HepG2 (cell line): ENCODE measurements around the gene ELMO2. TPM values are rescaled to one million over a fixed set of nuclear protein-coding genes. Genes with fewer than 3 reads are reported as not detected.

Experiments used
- CBX1 ChIP-seq: IDR thresholded peaks from one replicate; pipeline ENCODE4 v1.6.1; 2016; ENCODE audit warnings: antibody characterized with exemption, low read depth
- CC2D1A ChIP-seq: sonication (generic); formaldehyde crosslinking; IDR thresholded peaks from 2 replicates; pipeline ENCODE4 v1.8.1; 2023; ENCODE audit warnings: mild to moderate bottlenecking, missing genetic modification reagents
- FOXO1 ChIP-seq: sonication (generic); formaldehyde crosslinking; IDR thresholded peaks from 2 replicates; pipeline ENCODE4 v1.4.0; 2020; ENCODE audit warnings: missing genetic modification reagents
- GZF1 ChIP-seq: sonication (generic); formaldehyde crosslinking; IDR thresholded peaks from 2 replicates; pipeline ENCODE4 v1.5.1; 2020; ENCODE audit warnings: mild to moderate bottlenecking, missing genetic modification reagents
- IRX3 ChIP-seq: sonication (generic); formaldehyde crosslinking; IDR thresholded peaks from 2 replicates; pipeline ENCODE4 v1.8.1; 2023; ENCODE audit warnings: mild to moderate bottlenecking, low read depth, missing genetic modification reagents, borderline replicate concordance
- JUN ChIP-seq: sonication (generic); formaldehyde crosslinking; IDR thresholded peaks from 2 replicates; pipeline ENCODE4 v1.4.0; 2020; ENCODE audit warnings: mild to moderate bottlenecking, missing genetic modification reagents
- MAFG ChIP-seq: sonication (generic); formaldehyde crosslinking; IDR thresholded peaks from 2 replicates; pipeline ENCODE4 v1.5.1; 2020; ENCODE audit warnings: mild to moderate bottlenecking, missing genetic modification reagents
- PREB ChIP-seq: sonication (generic); formaldehyde crosslinking; IDR thresholded peaks from 2 replicates; pipeline ENCODE4 v1.4.0; 2020; ENCODE audit warnings: missing genetic modification reagents
- RFX1 ChIP-seq: fragments of 450-650 bp; IDR thresholded peaks from 2 replicates; pipeline ENCODE4 v1.6.1; 2017
- SRSF1 ChIP-seq: fragments of 200-400 bp; formaldehyde crosslinking; optimal IDR thresholded peaks from 2 replicates; pipeline ENCODE3; 2017; ENCODE audit warnings: mild to moderate bottlenecking, low read depth, low read length, moderate library complexity
- TCF12 ChIP-seq, 2 experiments: fragments of 450-650 bp in 1 of 2; sonication (generic) in 1 of 2; formaldehyde crosslinking in 1 of 2; IDR thresholded peaks; 2 replicates each; pipeline versions ENCODE4 v1.6.1 to v1.8.0; 2017 to 2022; ENCODE audit warnings: antibody characterized with exemption in 1 of 2, mild to moderate bottlenecking in 1 of 2, missing genetic modification reagents in 1 of 2, moderate library complexity in 1 of 2
- XRCC5 ChIP-seq: fragments of 200-400 bp; formaldehyde crosslinking; optimal IDR thresholded peaks from 2 replicates; pipeline ENCODE3; 2017; ENCODE audit warnings: mild to moderate bottlenecking, low read length
- YEATS2 ChIP-seq: sonication (generic); formaldehyde crosslinking; IDR thresholded peaks from 2 replicates; pipeline ENCODE4 v1.4.0; 2020; ENCODE audit warnings: missing genetic modification reagents, borderline replicate concordance
- ZGPAT ChIP-seq: IDR thresholded peaks from 2 replicates; pipeline ENCODE4 v1.6.1; 2016; ENCODE audit warnings: mild to moderate bottlenecking
- ZNF317 ChIP-seq: sonication (generic); formaldehyde crosslinking; IDR thresholded peaks from 2 replicates; pipeline ENCODE4 v1.5.0; 2020; ENCODE audit warnings: mild to moderate bottlenecking, missing genetic modification reagents
- ZNF740 ChIP-seq: sonication (generic); formaldehyde crosslinking; IDR thresholded peaks from 2 replicates; pipeline ENCODE4 v1.4.0; 2020; ENCODE audit warnings: missing genetic modification reagents
- ZNF747 ChIP-seq: sonication (generic); formaldehyde crosslinking; IDR thresholded peaks from 2 replicates; pipeline ENCODE4 v1.8.1; 2023; ENCODE audit warnings: missing genetic modification reagents, mild to moderate bottlenecking, borderline replicate concordance
- ZNF766 ChIP-seq: sonication (generic); formaldehyde crosslinking; IDR thresholded peaks from 2 replicates; pipeline ENCODE4 v1.5.0; 2020; ENCODE audit warnings: missing genetic modification reagents, borderline replicate concordance
- ZNF800 ChIP-seq: sonication (generic); formaldehyde crosslinking; IDR thresholded peaks from 2 replicates; pipeline ENCODE4 v1.4.0; 2020; ENCODE audit warnings: missing genetic modification reagents
- polyA plus RNA-seq, 8 experiments: library from polyadenylated mRNA; depleted of rRNA in 3 of 8; stranded (reverse) in 7 of 8; unstranded in 1 of 8; fragments of >200 nt; fragmentation: Illumina TruSeq in 4 of 8; extraction: Trizol in 4 of 8; gene quantifications; 2 replicates each; pipeline versions ENCODE4 v1.2.1 to v1.2.3, GENCODE V29; 2011 to 2016; ENCODE audit warnings: low read depth in 4 of 8, missing spikeins in 1 of 8, mixed read lengths in 1 of 8; ENCODE audit not compliant: insufficient read depth in 1 of 8
- total RNA-seq, 5 experiments: library from RNA; depleted of rRNA; stranded (reverse); fragments of >200 nt; fragmentation: Illumina TruSeq; extraction: Trizol; gene quantifications; 2 replicates each; pipeline ENCODE4 v1.2.3, GENCODE V29; 2016; ENCODE audit warnings: low read depth in 1 of 5
- TF ChIP-seq, protein P1 (sequence below): sonication (generic); formaldehyde crosslinking; IDR thresholded peaks from 2 replicates; pipeline ENCODE4 v1.9.0; 2021; ENCODE audit warnings: missing genetic modification reagents, borderline replicate concordance

ELMO2 gene
- total and polyA plus RNA-seq, 2 of the 13 experiments (the other 11 are each of a cell fraction or from before 2014, with no cell fraction given) = 30.6 to 35.7 TPM

- TF ChIP-seq SRSF1 = peak; percentile 97
- peak; percentile 95 for TF ChIP-seq YEATS2 (CRISPR knock-in tag)
- no peak; the same call in 1 of the 2 replicates for TF ChIP-seq ZNF800 (CRISPR knock-in tag)
- TF ChIP-seq CBX1 = peak; percentile 43
- TF ChIP-seq ZNF766 = peak; percentile 85
- TF ChIP-seq JUN (CRISPR knock-in tag) = no peak; the same call in 1 of the 2 replicates
- peak; percentile 93 for TF ChIP-seq ZNF317 (CRISPR knock-in tag)
- TF ChIP-seq XRCC5 = peak; percentile 89
- TF ChIP-seq ZGPAT = peak; percentile 100
- peak; percentile 8; the same call in 1 of the 2 replicates for TF ChIP-seq ZNF740
- no peak for TF ChIP-seq PREB
- no peak for TF ChIP-seq TCF12 (IDR thresholded peaks at IDR 0.05)
- TF ChIP-seq TCF12 (CRISPR knock-in tag; IDR thresholded peaks at IDR 0.05) = peak; percentile 92
- peak; percentile 61 for TF ChIP-seq FOXO1 (CRISPR knock-in tag)
- TF ChIP-seq, protein P1, sequence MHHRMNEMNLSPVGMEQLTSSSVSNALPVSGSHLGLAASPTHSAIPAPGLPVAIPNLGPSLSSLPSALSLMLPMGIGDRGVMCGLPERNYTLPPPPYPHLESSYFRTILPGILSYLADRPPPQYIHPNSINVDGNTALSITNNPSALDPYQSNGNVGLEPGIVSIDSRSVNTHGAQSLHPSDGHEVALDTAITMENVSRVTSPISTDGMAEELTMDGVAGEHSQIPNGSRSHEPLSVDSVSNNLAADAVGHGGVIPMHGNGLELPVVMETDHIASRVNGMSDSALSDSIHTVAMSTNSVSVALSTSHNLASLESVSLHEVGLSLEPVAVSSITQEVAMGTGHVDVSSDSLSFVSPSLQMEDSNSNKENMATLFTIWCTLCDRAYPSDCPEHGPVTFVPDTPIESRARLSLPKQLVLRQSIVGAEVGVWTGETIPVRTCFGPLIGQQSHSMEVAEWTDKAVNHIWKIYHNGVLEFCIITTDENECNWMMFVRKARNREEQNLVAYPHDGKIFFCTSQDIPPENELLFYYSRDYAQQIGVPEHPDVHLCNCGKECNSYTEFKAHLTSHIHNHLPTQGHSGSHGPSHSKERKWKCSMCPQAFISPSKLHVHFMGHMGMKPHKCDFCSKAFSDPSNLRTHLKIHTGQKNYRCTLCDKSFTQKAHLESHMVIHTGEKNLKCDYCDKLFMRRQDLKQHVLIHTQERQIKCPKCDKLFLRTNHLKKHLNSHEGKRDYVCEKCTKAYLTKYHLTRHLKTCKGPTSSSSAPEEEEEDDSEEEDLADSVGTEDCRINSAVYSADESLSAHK = no peak; the same call in 1 of the 2 replicates
- TF ChIP-seq ZNF747 (CRISPR knock-in tag) = peak; percentile 98
- peak; percentile 97; the same call in 1 of the 2 replicates for TF ChIP-seq IRX3 (CRISPR knock-in tag)
- no peak for TF ChIP-seq RFX1
- TF ChIP-seq MAFG (CRISPR knock-in tag) = no peak
- TF ChIP-seq CC2D1A = no peak
- TF ChIP-seq GZF1 (CRISPR knock-in tag) = peak; percentile 89; the same call in 1 of the 2 replicates
Measured at GRCh38 chr20:46363874-46364669, 42.3 kb downstream of the ELMO2 start (continued).
